Measurements from ENCODE around the gene TUBE1. TPM values are rescaled to one million over a fixed set of nuclear protein-coding genes. Genes with fewer than 3 reads are reported as not detected.

The TUBE1 gene
- polyA plus RNA-seq, 1 of the 3 experiments (the other 2 are of a cell fraction) = 11.9 TPM

GRCh38 chr6:112037783-112038216, 49.5 kb downstream of the TUBE1 start (continued):
- TF ChIP-seq REST (IDR thresholded peaks at IDR 0.05; ENCODE audit: low read depth, low read length) (no peak), IRF3 (IDR thresholded peaks at IDR 0.05; ENCODE audit: low read depth, low read length) (no peak), PBX3 (IDR thresholded peaks at IDR 0.05) (peak; percentile 47), EP300 (IDR thresholded peaks at IDR 0.05; ENCODE audit: borderline replicate concordance in 1 of 2, low read depth in 1 of 2, low read length in 1 of 2) (peak in 1 of 2 experiments; percentile 75; a peak in 1 of 4 replicates), RCOR1 (IDR thresholded peaks at IDR 0.05; ENCODE audit: low read length) (no peak), RXRA (IDR thresholded peaks at IDR 0.05; ENCODE audit: borderline replicate concordance, low read depth) (peak; percentile 46; the same call in 1 of the 2 replicates), TCF12 (IDR thresholded peaks at IDR 0.05) (peak; percentile 78), MEF2A (IDR thresholded peaks at IDR 0.05; ENCODE audit: borderline replicate concordance, low read depth) (no peak), FOSL2 (IDR thresholded peaks at IDR 0.05; ENCODE audit: borderline replicate concordance, low read depth) (peak; percentile 79), POLR2AphosphoS5 (IDR thresholded peaks at IDR 0.05; ENCODE audit: low read depth, low read length) (no peak; the same call in 1 of the 2 replicates)

- no peak overlapping the region for H3K4me2 ChIP-seq
- H3F3A ChIP-seq (replicated peaks; ENCODE audit: insufficient read depth) = peaks cover 26% of the 10 kb centered on the region
- no peaks in the 10 kb centered on the region for H3K9me3 ChIP-seq
- 94% methylated on average over 3 of the region's 4 CpGs for WGBS (ENCODE audit: low lambda C conversion rate)
- DNase-seq = no peak
- no peaks in the 10 kb centered on the region for H4K20me1 ChIP-seq (ENCODE audit: insufficient read depth)
- CTCF ChIA-PET = interaction anchor here (0.5 to 2.0 kb wide), 5 partner anchors 127 to 733 kb away, joined by 3 to 6 read pairs (median 3); no protein-coding TSS in a partner anchor
- H3K36me3 ChIP-seq (replicated peaks in 1 of 2; ENCODE audit: control insufficient read depth in 1 of 2, insufficient read depth in 2 of 2, low read length in 1 of 2) = no peaks in the 10 kb centered on the region
- POLR2A ChIA-PET = no interaction called here
- H3K4me1 ChIP-seq (ENCODE audit: control insufficient read depth in 1 of 2, insufficient read depth in 2 of 2, low read depth in 1 of 2, low read length in 1 of 2) = peaks cover 3 to 24% of the 10 kb centered on the region in 2 experiments
- H3K9me2 ChIP-seq = no peaks in the 10 kb centered on the region
- H3K27ac ChIP-seq (ENCODE audit: low read depth in 2 of 2, low read length in 1 of 2) = peak overlapping the region in 1 of 2 experiments; percentile 87; a peak in 2 of 4 replicates
- no peaks in the 10 kb centered on the region for H3K27me3 ChIP-seq (ENCODE audit: insufficient read depth)
- no peak overlapping the region for H2AFZ ChIP-seq (ENCODE audit: low read depth)
- no peak overlapping the region for H3K4me3 ChIP-seq (ENCODE audit: low read depth in 2 of 2, low read length in 1 of 2)
- TF ChIP-seq PBX3 (IDR thresholded peaks at IDR 0.05) (no peak), NRF1 (IDR thresholded peaks at IDR 0.05; ENCODE audit: low read depth, low read length) (no peak), FOXJ3 (CRISPR knock-in tag; IDR thresholded peaks at IDR 0.05) (no peak), REST (IDR thresholded peaks at IDR 0.05; ENCODE audit: low read depth, low read length) (no peak), FOXM1 (IDR thresholded peaks at IDR 0.05; ENCODE audit: low read depth) (no peak), EP300 (IDR thresholded peaks at IDR 0.05; ENCODE audit: borderline replicate concordance in 1 of 2, low read depth in 1 of 2, low read length in 1 of 2) (no peak), SIN3A (IDR thresholded peaks at IDR 0.05; ENCODE audit: borderline replicate concordance, low read depth, low read length) (no peak)
- TF ChIP-seq, protein P1, sequence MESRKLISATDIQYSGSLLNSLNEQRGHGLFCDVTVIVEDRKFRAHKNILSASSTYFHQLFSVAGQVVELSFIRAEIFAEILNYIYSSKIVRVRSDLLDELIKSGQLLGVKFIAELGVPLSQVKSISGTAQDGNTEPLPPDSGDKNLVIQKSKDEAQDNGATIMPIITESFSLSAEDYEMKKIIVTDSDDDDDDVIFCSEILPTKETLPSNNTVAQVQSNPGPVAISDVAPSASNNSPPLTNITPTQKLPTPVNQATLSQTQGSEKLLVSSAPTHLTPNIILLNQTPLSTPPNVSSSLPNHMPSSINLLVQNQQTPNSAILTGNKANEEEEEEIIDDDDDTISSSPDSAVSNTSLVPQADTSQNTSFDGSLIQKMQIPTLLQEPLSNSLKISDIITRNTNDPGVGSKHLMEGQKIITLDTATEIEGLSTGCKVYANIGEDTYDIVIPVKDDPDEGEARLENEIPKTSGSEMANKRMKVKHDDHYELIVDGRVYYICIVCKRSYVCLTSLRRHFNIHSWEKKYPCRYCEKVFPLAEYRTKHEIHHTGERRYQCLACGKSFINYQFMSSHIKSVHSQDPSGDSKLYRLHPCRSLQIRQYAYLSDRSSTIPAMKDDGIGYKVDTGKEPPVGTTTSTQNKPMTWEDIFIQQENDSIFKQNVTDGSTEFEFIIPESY (IDR thresholded peaks at IDR 0.05; ENCODE audit: borderline replicate concordance, low read depth) = no peak
- TF ChIP-seq, protein P2, sequence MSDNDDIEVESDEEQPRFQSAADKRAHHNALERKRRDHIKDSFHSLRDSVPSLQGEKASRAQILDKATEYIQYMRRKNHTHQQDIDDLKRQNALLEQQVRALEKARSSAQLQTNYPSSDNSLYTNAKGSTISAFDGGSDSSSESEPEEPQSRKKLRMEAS (IDR thresholded peaks at IDR 0.05; ENCODE audit: low read depth) = no peak
- H3K9ac ChIP-seq = no peak overlapping the region
- no peaks in the 10 kb centered on the region for H3K79me2 ChIP-seq (ENCODE audit: insufficient read depth)
These were observed 51.1 kb downstream of the TUBE1 start for GRCh38 chr6:112036088-112036637.

All from SK-N-SH (cell line).